Activated CD4-positive, alpha-beta T cell treated with anti-CD3 and anti-CD28 coated beads for 1 hour (primary cell): Measurements from ENCODE around the gene DHX32.

Experiments used
- DNase-seq: peaks from one replicate; pipeline ENCODE4 v3.0.0-alpha.2; 2020

The DHX32 gene

GRCh38 chr10:125801574-125801973 lies 79.5 kb downstream of the DHX32 start:
- no peak for DNase-seq

GRCh38 chr10:125799451-125800182 lies 81.5 kb downstream of the DHX32 start:
- DNase-seq: no peak

GRCh38 chr10:125797994-125798662 lies 83.0 kb downstream of the DHX32 start:
- DNase-seq: no peak

GRCh38 chr10:125797424-125797823 lies 83.7 kb downstream of the DHX32 start:
- DNase-seq: no peak

GRCh38 chr10:125795637-125796190 lies 85.4 kb downstream of the DHX32 start:
- DNase-seq: no peak

- DNase-seq: no peak
Observed at GRCh38 chr10:125795128-125795527, 86.0 kb downstream of the DHX32 start.

- DNase-seq: no peak
Observed at GRCh38 chr10:125792342-125793300, 88.5 kb downstream of the DHX32 start.

- no peak for DNase-seq
Observed at GRCh38 chr10:125788156-125789034, 92.7 kb downstream of the DHX32 start.
